Measurements from ENCODE around the gene GRAP.

Gene GRAP

DNA sequence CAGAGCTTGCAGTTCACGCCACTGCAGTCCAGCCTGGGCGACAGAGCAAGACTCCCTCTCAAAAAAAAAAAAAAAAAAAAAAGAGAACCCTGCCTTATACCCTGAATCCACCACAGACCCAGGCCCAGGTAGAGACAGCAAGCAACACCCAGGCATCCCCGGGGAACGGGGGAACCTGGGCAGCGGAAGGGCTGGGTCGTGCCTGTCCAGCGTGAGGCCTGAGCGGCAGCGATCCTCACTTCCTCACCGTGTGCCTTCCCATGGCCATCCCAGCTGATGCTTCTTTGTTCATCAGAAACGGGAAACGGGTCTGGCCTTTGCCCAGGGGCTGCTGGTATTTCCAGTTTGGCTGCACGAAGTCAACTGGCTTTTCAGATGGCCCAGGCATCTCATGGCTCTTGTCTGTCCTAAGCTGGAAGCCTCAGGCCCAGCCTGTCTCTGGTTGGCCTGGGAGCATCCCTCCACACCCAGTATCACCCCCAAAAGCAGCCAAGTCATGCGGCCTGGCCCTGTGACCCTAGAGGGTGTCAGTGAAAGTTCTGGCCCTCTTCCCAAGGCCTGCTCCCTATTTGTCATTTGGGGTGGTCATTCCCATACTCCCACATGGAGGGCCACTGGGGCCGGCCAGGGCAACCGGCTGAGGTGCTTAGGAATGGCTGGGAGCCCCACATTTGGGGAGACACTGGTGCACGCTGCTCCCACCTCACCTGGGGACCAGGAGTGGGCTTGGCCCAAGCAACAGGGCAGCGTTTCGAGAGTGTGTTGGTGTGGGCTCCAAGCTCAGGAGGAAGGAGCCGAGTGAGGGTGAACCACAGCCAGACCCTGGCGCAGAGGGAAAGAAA, 62.3 kb downstream of the GRAP start:
- no peak for DNase-seq (ENCODE audit: low spot score)

DNA sequence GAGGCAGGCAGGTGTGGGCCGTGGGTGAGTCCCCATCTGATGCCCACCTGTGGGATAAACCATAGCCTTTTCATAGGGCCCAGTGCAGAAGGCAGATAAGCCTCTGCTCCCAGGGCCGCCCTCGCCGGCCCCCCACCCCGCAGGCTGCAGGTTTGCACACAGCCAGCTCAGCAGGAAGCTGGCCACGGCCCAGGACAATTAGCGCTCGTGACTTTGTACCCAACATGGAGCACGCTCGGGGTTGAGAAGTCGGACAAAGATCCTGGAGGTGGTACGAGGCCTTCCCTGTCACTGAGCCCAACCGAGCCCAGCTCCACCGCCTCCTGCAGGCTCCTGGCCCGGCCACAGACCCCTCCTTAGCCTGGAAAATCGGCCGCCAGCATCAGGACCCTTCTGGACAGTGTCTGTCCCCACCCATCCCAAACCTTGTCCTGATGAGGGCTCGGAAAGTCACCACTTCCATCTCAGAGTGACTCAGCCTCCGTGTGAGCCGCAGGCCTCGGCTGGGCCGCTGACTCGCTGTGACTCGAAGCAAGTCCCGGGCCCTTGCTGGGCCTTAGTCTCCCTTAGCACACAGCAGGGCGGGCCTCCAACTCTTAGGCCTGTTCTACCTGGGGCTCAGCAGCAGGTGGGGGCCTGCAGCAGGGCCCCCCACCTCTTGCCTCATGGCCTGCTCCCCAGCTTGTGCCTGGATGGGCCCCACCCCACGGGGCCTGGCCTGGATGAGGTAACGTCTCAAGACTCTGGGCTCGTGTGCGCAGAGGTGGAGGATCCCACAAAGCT, 64.9 kb downstream of the GRAP start:
- DNase-seq (ENCODE audit: low spot score): no peak

DNA sequence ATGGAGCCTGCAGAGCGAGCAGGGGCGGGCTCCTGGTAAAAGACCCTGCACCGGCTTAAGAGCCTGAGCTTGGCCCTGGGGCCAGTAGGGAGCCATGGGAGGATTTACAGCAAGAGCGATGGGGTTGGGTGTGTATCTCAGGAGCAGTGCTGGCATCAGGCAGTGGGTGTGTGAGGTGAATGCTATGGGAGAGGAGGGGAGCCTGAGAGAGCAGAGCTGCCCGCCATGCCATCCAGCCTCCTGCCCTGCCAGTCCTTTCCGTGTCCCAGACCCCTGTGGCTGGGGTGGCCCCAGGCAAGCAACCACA, 65.5 kb downstream of the GRAP start:
- DNase-seq (ENCODE audit: low spot score): no peak

DNA sequence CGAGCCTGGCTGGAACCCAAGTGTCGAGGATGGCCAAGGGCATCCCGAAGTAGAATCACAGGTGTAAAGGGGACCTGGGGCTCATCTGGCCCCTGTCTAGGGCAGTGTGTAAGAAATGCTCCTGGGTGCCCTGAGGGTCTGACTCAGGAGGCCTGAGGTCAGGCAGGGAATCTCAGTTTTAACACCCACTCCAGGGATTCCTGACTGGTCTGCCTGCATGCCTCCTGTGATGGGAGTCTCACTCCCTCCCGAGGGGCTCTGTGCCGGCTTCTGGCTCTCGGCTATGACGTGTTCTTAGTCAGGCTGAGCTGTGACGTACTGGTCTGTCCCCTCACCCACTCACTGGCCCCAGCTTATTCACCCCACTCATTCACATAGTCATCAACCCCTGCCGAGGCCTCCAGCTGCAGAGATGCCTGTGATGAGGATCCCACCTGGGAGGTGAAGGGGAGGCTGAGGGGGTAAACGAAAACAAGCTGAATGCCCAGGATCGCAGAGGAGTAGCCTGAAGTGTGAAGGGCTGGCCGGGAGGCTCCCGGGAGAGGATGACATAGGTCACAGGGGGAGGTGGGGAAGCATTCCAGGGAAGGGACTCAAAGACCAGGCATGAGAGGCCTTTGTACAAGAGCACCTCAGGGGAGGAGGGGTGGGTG, 65.9 kb downstream of the GRAP start:
- DNase-seq (ENCODE audit: low spot score): no peak

DNA sequence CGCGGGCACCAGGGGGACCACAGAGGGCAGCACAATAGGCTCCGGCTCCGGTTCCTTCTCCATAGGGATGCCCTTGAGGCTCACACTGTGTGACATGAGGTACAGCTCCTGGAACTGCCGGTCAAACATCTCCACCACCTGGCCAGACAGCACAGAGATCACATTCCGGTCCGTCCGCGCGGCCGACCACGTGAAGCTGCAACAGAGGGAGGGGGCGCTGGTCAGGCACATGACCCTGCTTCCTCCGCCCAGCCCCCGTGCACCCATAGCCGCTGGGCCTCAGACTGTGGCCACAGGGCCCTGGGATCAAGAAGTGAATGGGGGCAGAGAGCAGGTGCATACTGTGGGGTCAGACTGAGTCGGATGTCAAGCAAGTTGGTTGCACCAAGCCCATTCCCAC, 68.1 kb downstream of the GRAP start:
- no peak for DNase-seq (ENCODE audit: low spot score)

DNA sequence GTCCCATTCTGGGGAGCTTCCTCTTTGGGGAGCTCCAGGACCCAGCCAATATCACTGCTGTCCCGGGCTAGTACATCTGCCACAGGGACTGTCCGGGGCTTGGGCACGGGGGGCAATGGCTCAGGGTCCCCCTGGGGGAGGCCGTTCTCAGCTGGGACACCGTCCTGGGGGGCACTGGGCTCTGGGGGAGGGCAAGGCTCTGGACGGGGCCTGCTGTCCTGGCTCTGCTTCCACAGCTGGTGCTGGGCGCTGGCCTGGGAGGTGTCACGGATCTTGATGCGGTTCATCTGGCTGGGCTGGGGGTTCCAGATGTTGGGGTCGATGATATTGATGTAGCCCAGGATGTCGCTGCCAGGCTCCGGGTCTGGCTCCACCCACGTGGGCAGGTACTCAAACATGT, 68.7 kb downstream of the GRAP start:
- no peak for DNase-seq (ENCODE audit: low spot score)

DNA sequence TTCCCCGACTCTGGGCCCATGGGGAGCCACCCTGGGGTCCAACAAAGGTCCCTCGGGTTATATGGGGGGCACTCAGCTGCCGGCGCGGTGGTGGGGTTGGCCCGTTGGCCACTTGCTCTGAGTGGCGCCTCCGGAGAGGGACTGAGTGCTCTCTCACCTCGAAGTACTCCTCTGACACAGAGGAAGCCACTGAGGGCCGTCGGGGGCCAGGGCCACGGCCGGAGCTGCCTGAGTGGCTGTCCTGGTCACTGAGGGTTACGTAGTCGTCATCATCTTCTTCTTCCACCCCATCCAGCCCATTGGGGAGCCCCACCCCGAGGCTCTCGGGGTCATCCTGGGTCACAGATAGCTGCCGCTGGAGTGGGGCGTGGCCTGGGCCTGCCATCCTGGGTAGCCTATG, 69.1 kb downstream of the GRAP start:
- DNase-seq (ENCODE audit: low spot score): no peak

DNA sequence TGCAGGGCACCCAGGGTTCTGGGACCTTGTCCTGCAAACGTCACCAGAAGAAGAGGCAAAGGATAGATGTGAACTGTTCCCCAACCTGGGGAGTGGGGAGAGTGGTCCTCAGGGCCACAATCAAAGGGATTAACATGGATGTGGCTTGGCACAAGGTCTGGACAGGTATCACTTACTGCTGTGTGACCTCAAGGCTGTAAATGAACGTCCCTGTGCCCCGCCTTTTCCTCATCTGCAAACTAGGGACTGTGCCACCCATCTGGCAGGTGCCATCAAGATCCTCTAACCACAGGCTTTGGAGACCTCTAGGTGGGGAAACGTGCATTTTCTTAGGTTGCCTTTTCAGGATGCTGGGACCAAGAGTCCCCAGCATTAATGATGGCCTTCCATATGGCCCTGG, 69.7 kb downstream of the GRAP start:
- DNase-seq (ENCODE audit: low spot score): no peak

DNA sequence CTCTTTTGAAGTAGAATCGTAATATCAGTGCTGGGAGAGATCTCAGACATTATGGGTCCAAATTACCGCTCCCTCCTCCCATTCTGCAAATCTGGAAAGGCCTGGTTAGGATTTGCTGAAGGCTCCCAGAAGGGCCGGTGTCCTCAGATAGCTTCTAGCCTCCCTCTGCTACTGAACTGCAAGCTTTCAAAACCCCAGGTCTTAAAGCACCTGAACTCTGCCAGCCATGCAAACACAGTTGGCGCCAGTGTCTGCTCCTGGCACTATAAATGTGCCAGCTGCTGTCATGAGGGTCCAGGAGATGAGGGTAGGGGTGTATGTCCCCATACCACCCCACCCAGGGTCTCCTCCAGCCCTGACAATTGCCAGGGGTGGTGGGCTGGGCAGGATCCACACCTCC, 70.6 kb downstream of the GRAP start:
- no peak for DNase-seq (ENCODE audit: low spot score)

DNA sequence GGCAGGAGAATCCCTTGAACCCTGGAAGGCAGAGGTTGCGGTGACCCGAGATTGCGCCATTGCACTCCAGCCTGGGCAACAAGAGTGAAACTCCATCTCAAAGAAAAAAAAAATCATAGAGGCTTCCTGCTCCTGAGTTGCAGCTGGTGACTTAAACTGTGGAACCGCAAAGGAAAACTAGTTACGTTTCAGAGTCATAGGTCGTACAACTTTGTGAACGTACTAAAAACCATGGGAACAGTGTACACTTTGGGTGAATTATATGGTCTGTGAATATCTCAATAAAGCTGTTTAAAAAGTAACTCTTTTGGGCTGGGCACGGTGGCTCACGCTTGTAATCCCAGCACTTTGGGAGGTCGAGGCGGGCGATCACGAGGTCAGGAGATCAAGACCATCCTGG, 71.2 kb downstream of the GRAP start:
- no peak for DNase-seq (ENCODE audit: low spot score)

DNA sequence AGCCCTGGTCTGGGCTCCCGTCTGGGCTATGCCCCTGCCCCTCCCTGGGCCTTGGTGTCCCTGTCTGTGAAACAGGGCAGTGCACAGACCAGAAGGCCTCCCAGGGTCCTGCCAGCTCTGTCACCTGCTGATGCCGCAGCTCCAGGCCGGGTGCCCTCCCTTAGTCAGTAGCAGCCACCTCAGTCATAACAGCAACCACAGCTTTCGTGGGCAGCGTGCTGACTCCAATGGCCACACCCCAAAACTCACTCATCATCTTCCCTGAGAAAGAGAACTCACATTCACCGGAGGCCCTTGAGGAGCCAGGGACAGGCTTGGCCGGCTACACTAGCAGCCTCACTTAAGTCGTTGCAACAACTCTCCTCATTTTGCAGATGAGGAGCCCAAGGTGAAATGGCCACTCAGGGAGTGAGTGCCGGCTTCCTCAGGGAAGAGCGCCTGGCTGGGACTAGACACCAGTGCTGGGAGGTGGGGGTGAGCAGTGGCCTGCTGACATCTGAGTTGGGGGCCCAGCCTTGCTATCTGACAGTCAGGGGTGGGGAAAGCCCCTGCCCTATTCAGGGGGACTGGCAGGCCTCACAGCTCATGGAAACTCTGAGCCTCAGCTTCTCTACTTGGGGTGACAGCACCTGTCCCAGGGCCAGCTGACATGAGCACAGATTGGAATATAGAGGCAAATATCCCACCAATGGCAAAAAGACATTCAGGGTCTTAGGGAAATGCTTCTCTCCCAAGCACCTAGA, 72.2 kb downstream of the GRAP start:
- DNase-seq (ENCODE audit: low spot score): no peak

DNA sequence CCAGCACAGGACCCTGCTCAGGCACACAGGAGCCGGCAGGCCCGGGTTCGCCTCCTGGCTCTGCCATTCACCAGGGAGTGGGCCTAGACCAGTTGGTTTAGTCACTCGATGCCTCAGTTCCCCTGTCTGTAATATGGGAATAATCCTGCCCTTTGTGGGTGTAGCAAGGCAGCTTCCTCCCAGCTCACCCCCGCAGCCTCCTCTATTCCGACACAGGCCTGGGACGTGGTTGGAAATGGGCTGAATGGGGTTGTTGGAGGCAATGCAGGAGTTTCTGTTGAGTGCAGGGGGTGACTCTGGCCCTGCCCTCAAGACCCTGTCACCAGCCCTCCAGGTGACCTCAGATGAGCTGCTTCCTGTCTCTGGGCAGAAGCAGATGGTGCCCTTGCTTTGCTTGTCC, 75.0 kb downstream of the GRAP start:
- DNase-seq (ENCODE audit: low spot score): no peak

Measured in iPS-NIHi11 (cell line).